ENCODE measurements around the gene KRT7.
"Not testable (repeated sequence)": the region's sequence is repeated elsewhere in the genome, so short reads cannot be mapped to it uniquely, and the experiment has no call there.

The KRT7 gene

DNA sequence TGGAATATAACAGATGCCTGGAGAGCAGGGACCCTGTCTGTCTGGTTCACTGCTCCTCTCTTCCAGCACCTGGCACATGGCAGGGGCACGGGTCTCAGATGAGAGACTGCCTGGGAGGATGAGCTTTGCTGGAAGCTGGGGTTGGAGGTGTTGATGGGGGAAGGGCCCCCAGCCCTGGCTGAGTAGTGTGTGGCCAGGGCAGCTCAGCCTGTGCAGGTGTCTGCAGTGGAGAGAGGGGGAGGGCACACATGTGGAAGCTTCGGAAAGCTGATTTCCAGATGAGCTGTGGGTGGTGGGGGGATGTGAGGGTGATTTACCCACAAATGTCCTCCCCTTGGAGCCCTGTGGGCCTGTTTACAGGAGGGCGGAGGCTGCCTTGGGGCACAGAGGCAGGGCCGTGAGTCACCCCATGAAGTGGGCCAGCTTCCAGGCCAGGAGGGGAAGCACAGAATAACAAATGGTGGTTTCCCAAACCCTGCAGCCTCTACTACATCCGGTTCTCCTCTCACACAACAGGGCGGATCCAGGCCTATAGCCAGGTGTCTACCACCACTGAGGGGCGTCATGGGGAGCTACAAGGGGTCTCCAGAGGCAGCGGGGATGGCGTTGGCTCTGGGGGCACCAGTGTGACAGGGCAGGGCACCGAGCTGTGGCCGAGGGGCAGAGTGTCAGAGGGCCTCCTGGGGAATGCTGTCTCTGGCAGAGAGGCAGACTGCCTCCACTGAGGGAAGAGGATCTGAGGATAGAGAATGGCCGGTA lies 11.0 kb downstream of the KRT7 start:
- DNase-seq (ENCODE audit: low read depth), result peak; percentile 41

DNA sequence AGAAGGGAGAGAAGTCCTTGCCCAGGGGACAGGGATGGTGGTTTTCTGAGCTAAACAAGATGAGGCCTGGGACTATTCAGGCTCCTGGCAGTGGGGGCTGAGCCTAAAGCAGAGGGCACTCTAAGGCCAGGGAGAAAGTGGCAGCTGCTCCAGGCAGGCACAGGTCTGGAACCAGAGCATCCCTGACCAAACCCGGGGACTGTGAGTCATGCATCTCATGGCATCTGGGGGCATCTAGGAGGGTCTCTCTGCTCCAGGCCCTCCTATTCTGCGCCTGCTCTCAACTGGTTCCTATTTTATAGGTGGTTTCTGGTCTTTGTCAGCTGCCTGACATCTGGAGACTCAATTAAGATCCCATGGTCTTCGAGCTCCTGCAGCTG lies 11.6 kb downstream of the KRT7 start:
- no peak for DNase-seq (ENCODE audit: low read depth)

DNA sequence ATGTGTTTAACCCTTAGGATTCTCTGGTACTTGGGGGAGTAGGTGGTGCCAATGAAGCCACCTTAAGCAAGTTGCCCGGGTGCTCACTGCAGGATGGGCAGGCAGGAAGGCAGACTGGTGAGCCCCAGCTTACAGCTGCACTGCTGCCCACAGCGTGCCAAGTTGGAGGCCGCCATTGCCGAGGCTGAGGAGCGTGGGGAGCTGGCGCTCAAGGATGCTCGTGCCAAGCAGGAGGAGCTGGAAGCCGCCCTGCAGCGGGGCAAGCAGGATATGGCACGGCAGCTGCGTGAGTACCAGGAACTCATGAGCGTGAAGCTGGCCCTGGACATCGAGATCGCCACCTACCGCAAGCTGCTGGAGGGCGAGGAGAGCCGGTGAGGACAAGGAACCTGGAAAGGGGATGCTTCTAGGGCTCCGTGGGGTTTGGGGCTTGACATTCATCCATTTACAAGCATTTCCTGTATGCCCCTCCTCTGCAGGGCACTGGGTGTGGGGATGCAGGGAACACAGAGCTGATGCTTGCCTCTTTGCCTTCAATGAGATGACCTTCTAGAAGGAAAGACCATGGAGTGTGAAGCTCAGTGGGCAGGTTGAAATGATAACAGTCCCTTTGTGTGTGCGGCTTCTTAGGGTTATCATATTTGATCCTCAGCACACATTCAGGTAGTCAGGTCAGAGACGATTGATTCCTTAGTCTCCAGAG lies 12.4 kb downstream of the KRT7 start:
- DNase-seq (ENCODE audit: low read depth), result no peak

- DNase-seq (ENCODE audit: low read depth), result no peak
Measured at GRCh38 chr12:52245962-52246569, 13.0 kb downstream of the KRT7 start.

DNA sequence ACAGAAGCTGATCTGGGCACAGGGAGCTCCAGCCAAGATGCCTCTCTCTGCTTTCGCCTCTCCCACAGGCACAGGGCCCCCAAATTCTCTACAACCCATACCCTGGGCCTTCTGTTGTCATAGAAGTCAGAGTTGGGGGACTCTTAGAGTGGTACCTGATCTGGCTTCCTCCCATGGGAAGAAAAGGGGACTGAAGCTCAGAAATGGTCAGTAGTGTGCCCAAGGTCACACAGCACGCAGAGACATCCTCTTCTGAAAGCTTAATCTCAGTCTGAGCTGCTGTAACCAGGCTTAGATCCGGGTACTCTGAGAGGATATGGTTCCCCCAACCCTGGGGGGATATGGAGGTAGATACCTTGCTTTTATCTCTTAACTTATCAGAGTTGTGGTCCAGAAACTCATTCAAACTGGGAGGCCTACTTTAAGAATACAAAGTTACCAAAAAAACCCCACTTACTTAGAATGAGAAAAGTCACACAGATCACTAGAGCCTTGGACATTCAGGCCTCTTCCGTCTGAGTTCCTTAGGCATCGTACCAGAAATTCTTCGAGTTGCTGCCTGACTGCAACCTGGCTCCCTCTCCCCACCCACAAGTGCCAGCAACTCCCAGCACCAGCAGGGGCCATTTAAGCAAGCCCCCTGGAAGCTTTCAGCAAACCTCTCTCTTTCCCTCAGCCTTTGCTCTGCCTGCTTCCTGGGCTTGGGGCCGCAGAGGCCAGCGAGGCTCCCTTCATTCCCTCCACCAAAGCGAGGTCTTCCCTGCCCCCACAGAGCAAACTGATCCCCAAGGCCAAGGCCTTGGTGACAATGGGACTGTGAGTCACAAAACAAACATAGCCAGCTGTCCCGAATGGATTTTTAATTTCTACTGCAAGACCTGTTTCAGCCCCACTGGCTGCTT lies 13.9 kb downstream of the KRT7 start:
- DNase-seq (ENCODE audit: low read depth), result no peak

DNA sequence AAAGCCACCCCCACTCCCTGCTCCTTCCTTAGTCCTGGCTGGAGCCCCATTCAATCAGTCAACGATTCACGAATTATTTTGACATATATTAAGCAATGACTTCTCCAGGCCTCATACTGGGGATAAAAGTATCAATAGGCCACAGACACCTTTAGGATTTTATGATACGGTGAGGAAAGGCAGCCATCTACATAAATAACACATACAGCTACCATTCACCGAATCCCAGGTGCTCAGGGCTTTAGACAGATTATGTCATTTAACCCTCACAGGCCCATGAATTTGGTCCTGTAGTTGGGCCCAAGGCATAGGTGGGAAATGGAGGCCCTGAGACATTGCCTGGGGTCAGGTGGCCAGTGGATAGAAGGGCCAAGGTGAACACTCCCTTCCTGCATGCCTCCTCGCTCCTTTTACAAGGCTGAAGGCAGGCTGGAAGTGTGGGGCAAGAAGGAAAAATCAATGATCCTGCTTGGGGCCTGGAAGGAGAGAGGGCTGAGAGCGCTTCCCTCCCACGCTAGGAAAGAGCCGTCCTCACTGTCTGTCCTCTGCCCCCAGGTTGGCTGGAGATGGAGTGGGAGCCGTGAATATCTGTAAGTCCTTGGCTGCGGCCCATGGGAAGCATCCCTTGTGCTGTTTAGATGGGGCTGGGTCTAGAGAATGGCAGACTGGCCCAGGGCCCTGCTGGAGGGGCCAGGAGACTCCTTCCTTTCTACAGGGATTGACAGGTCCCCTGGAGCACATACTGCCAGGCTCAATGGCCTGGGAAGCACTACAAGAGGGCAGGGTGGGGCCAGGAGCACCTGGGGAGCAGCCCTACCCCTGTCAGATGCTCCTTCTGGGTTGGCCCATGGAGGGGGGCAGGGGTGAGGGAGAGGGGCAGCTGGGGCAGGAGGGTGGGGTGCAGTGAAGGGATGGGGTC lies 14.8 kb downstream of the KRT7 start:
- DNase-seq (ENCODE audit: low read depth), result no peak

GRCh38 chr12:52248541-52249461 lies 15.8 kb downstream of the KRT7 start:
- no peak for DNase-seq (ENCODE audit: low read depth)

DNA sequence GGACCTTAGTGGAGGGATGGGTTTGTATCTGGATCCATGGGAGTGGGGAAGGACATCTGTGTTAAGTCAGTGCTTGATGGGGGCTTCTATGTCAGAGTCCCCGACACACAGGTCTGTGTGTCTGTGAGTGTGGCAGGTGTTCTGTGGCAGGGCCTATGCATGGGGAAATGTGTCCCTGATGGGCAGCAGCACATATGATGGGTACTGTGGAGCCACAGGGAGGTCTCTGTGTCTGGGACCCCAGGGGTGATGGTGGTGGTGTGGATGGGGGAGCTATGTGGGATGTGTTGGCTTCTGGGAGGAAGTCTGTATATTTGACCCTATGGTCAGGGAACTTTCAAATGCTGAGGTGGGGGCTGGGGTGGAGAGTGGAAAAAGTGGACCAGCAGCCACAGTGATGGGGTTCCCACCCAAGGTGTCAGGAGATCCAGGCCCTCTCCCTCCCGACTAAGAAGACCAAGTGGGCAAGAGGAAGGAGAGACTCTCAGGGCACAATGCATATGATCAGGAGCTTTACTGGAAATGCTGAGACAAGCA lies 16.5 kb downstream of the KRT7 start:
- no peak for DNase-seq (ENCODE audit: low read depth)

DNA sequence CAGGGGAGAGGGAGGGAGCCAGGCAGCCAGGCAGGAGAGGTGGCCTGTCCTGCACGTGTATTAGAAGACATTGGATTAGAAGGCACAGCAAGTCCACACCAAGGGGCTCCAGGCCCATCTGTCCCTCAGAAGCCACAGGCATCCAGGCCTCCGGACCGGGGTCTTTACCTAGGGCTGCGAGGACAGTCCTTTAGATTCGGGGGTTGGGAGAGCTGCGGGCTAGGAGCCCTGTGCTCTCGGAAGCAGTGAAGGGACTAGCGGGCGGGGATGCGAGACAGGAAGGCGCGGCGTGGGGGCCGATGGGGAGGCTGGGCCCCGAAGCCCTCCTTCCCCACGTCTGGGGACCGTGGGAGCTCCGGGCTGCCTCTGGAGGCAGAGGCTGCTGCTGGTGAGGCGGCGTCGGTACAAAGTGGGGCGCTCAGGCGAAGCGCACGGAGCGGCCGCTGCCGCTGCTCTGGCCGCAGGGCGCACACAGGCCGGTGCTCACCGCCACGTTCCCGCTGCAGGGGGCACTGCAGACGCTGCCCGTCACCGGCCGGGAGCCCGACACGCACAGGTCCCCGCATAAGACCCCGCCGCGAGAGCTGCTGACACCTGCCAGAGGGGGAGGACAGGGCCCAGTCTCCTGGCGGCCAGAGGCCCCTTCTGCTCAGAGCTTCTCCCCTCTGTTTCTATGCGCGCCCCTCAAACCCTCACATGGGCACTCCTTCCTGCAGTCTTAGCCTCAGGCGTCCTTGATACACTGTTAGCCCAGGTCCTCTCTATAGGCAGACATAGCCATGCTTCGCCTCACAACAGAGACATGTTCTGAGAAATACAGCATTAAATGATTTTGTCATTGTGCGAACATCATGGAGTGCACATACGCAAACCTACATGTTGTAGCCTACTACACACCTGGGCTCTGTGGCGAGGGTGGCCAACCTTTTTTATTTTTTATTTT lies 17.3 kb downstream of the KRT7 start:
- no peak for DNase-seq (ENCODE audit: low read depth)

DNA sequence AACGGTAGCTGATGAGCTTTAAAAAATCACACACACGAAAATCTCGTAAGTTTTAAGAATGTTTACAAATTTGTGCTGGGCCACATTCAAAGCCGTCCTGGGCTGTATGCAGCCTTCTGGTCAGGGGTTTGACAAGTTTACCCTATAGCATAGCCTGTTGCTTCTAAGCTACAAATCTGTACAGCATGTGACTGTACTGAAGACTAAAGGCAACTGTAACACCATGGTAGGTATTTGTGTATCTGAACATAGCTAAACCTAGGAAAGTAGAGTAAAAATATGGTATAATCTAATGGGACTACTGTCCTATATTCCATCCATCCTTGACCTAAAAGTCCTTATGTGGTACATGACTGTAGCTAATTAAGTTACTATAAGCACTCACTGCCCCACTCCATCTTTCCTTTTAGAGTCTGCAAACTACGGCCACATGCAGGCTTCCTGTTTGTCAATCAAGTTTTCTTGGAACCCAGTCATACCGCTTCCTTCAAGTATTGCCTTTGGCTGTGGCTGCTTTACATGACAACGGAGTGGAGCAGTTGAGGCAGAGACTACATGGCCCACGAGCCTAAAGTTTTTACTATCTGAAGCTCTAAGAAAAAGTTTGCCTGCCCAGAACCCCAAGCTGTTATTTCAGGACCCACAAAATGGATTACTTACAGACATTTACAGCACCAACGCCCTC lies 18.5 kb downstream of the KRT7 start:
- no peak for DNase-seq (ENCODE audit: low read depth)

GRCh38 chr12:52252175-52252615 lies 19.2 kb downstream of the KRT7 start:
- DNase-seq (ENCODE audit: low read depth), result not testable (repeated sequence)

DNA sequence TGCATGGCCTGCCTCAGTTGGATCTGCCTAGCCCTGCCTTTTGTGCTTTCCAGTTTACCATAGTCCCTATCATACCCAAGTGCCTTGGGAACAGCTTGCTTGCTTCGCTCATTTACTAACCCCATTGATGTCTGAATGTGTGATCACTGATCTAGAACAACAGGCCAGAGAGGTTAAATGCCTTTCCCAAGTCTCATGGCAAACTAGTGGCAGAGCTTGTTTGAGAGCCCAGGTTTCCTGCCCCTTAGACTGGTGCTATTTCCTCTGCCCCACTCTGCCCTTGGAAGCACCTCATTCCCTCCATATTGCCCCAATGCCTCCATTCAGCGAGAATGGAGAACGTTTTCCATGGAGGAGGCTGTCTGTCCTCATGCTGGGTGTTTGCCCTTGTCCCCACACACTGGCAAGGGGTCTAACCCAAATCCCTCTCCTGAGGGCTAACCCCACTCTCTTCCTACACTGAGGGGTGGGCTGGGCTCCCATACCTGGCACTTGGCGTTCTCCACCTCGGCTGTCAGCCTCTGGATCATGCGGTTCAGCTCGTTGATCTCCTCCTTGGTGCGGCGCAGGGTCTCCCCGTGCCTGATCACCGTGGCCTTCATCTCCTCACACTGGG lies 19.8 kb downstream of the KRT7 start:
- no peak for DNase-seq (ENCODE audit: low read depth)

GRCh38 chr12:52253391-52254179 lies 20.5 kb downstream of the KRT7 start:
- DNase-seq (ENCODE audit: low read depth), result no peak

DNA sequence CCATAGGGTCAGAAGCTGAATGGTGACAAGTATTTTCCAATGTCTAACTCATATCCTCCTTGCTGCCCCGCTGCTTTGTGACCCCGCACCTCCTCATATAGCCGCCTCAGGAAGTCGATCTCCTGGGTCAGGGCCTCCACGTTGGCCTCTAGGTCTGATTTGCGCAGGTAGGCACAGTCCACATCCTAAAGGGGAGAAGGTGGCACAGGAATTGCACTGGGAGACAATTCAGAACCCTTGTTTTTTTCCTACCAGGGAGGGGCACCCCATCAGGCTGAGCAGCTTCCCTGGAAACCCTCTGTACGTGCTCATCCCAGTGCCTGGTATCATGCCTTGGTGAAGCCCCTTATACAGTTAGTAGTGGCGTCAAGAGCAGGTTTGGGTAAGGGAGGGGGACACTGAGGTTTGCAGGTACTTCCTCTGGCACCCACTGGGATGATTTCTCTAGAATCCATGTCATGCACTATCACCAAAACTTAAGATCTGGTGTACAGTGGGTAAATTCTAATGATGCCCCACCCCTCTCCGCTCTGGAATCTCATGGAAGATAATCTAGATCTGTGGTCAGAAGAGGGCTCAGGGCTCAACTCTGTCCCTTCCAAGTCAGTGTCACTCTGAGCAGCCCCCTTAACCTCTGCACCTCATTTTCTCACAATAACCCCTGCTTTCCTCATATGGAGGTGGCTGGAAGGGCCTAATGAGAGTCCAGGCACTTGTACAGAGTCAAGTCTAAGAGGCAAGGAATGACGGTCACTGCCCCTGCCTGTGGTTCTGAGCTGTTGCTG lies 21.3 kb downstream of the KRT7 start:
- DNase-seq (ENCODE audit: low read depth), result no peak

DNA sequence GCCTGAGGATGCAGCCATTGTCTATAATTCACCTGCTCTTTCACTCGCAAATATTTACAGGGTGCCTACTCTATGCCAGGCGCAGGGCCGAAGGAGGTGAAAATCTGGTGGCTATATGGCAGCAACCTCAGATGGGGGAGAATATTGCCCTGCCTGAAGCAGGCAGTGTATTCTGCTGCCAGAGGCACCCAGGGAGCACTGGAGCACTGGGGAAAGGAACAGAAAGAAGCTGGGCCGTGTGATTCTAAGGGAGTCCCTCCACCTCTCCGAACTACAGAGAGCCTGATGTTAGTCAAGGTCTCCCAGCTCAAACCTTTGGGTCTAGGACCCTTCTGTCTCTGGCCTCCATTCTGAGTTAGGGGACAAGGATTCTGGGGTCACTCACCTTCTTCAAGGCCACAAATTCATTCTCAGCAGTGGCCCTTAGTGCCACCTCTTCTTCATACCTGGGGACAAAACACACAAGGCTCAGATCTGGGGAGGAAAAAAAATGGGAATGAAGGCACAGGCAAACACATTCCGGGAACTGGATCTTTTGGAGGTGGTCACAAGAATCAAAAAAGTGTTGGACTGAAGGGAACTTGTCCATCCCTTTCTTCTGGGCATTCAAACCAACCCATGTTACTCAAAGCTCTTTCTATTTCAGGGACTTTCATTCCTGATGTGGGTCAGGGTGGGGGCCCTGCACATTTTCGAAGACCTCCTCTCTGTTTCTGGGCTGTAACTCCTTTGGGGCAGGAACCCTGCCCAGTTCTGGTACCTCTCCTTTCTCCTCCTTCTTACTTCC lies 22.1 kb downstream of the KRT7 start:
- DNase-seq (ENCODE audit: low read depth), result no peak

All from activated T-helper 9 cell treated with anti-CD3 and anti-CD28 coated beads, Interleukin-2, amount 50 U/mL, for 16 hours (primary cell).